Hematopoietic multipotent progenitor cell (in vitro differentiated cells): Measurements from ENCODE around the gene TMEM181. TPM values are rescaled to one million over a fixed set of nuclear protein-coding genes. Genes with fewer than 3 reads are reported as not detected.
"Not testable (repeated sequence)": the region's sequence is repeated elsewhere in the genome, so short reads cannot be mapped to it uniquely, and the experiment has no call there.

Experiments
- DNase-seq, 3 donors: peaks; one replicate each; pipeline ENCODE4 v3.0.0-alpha.2; 2011 to 2015; ENCODE audit warnings: low read depth in 2 of 3, low spot score in 2 of 3
- total RNA-seq: library from RNA; depleted of rRNA; stranded (reverse); fragments of >200 nt; gene quantifications from one replicate; pipeline ENCODE4 v1.2.3, GENCODE V29; 2012

The TMEM181 gene, protein sequence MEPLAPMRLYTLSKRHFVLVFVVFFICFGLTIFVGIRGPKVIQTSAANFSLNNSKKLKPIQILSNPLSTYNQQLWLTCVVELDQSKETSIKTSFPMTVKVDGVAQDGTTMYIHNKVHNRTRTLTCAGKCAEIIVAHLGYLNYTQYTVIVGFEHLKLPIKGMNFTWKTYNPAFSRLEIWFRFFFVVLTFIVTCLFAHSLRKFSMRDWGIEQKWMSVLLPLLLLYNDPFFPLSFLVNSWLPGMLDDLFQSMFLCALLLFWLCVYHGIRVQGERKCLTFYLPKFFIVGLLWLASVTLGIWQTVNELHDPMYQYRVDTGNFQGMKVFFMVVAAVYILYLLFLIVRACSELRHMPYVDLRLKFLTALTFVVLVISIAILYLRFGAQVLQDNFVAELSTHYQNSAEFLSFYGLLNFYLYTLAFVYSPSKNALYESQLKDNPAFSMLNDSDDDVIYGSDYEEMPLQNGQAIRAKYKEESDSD
- total RNA-seq, result 14.3 TPM

DNA sequence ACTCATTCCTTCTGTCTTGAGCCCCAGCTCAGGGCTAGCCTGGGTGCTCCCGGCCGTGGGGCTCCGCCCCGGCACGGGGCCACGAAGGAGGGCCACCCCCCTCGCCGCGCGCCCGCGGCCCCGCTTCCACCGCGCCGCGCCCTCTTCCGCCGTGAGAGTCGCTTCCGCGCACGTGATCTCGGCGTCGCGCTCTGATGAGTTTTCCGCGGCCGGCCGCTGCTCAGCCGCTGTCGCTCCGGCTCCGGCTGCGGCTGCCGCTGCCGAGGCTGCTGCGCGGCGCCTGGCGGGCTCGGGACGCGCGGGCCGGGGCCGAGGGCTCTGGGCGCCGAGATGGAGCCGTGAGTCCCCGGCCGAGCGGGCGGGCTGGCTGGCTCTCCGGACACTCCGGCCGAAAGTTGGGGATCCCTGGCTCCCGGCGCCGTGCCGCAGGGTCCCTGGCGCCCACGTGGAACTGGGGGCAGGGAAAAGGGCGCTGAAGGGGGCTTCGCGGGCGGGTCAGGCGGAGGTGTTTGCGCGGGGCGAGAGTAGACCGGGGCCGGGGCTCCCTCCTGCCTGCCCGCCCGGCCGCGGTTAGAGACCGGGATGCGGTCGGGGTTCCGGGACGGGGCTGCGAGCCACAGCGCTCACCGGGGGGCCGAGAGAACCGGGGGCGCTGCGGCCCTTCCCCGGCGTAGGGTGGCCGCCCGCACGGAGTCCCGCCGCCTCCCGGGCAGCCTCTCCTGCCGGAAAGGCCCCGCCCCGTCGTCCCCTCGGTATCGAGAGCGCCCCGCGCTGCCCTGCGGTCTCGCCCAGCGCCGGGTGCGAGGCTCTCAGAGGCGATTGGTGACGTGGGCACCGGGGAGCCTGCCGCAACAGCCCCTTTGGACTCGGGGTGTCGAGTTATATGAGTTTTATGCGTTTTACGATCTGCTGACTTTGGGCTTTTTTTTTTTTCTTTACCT is at the start of gene TMEM181:
Gene TMEM181, plus strand, starts transcription at position 197 of the 941 bp plus-strand sequence. Its CDS starts 134 bp downstream, at position 331.
- peak; percentile 84 to 91 (median 89) for DNase-seq

DNA sequence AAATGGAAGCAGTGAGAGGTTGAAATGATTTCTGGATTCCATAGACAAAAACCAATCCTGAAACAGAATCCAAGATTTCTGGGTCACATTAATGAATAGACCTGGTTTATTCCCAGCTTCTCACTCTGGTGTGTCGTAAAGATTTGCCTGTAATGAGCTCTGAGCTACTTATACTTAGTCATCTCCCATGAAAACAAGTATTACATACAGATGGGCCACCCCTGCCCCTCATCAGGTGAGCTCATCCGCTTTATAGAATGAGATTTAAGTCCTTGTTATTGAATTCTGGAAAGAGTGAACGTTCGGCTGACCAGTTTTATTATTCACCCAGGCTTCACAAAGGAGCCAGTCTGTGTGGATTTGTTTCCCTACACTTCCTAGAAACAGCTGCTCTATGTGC is 47.1 kb upstream of the TMEM181 start:
- no peak for DNase-seq

DNA sequence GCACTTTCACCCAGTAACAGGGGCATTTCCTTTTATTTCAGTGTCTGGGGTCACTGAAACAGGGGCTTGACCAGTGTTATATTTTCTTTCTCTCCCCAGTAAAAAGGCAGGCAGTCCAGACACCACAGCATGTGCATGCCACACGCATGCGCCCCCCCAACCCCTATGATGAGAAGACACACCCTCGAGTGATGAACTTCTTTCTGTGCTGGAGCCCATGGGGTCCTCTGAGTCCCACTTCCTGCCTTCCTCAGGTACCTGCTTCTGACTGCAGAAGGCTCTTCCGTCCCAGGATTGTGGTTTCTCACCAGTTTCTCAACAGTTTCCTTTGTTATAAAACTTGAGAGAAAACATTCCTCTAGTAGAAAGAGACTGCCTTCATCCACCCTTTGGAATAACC is 45.7 kb upstream of the TMEM181 start:
- DNase-seq, result no peak

DNA sequence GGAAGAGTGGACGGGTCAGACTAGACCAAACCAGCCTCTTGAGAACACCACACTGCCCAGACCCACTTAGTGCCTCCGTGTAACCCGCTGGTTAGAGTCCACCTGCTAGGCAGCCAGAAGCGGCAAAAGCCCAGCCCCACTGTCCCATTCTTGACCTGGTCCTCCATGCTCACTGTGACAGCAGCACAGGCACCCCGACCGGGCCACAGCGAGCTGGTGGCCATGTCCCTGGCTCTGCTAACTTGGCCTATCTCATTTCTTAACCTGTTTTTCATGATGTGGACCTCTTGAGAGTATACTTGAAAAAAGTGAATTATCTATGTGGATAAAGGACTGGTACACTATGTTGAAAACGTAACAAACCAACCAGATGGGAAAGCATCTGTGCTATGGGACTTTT is 44.9 kb upstream of the TMEM181 start:
- DNase-seq, result no peak

DNA sequence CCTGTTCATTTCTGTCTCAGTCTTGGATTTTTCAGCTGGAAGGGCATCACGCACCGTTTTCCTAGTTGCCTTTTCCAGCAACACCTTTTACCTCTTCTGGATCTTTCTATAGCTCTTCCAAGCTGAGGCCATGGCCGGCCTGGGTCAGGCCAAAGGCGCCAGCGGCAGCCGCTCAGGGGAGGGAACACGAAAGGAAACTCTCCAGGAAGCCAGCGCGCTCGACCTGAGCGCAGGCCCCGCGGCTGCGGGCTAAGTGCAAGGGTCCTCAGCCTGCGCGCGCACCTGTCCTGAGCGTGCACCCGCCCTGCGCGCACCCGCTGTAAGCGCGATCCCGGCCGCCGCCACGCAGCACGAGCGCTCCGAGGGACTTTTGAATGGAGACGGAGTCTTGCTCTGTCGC is 43.8 kb upstream of the TMEM181 start:
- DNase-seq, result peak in 1 of 3 donors; percentile 40

DNA sequence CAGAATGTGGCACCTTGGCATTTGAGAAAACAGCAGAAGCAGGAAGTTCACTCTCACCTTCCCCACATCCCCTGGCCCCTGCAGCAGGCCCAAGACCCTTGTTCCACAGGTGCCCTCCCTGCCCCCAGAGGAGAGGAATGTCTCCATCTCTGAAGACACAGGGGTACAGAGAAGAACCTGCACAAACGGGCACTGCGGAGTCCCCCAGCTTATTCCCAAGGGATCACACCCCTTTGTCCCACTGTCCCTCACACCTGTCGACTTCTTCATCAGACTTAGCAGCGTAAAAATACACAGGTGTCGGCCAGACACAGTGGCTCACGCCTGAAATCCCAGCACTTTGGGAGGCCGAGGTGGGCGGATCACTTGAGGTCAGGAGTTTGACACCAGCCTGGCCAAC is 42.9 kb upstream of the TMEM181 start:
- DNase-seq, result no peak

DNA sequence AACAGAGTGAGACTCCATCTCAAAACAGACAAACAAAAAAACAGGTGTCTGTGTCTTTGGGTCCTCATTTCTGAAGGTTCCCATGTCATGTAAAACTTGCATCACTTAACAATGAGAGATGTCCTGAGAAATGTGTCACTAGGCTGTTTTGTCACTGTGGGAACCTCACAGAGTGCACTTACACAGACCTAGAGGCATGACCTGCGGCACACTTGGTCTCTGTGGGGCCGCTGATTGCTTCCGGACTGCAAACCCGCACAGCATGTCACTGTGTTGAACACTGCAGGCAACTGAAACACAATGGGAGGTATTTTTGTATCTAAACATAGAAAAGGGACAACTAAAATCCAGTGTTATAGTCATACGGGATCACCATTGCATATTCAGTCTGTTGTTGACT is 42.3 kb upstream of the TMEM181 start:
- peak in 1 of 3 donors; percentile 19 for DNase-seq

DNA sequence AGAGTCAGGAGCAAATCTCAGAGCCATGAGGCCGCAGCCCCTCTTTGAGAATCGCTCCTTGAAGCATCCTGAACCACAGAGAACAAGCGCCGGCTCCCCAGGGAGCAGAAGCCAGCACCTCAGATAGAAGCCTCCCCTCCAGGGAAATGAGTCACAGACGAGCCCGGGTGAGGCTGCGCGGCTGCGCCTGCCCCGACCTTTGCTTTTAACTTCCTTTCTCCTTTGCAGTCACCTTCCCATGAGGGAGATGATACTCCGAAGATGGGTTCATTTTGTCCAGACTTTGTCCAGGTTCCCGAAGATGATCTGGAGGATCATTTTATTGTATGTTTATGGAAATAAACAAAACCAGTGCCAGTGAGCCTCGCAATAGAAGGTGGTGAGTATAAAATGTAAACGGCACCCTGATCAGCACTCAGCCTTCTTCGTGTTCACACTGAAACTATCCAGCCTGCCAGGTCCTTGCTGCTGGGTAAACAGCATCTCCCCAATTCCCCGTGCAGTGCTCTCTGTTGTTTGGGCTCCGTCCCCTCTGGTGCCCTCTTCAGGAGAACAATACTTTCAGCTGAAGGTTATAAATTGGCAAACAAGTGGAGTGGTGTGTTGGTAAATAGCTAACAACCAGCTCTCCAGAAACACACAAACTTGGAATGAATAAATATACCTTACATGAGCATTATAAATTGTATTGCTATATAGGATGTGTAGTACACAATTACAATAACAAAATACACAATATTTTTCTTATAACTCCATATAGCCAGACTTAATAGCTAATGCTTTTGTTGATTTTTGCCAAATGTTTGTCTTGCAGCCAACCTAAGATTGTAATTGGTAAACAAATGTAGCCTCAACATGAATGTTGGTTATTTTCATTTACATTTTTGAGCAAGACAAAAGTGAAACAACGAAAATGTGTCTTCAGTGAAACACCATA is 41.4 kb upstream of the TMEM181 start:
- DNase-seq, result peak in 2 of 3 donors; percentile 48 to 73

DNA sequence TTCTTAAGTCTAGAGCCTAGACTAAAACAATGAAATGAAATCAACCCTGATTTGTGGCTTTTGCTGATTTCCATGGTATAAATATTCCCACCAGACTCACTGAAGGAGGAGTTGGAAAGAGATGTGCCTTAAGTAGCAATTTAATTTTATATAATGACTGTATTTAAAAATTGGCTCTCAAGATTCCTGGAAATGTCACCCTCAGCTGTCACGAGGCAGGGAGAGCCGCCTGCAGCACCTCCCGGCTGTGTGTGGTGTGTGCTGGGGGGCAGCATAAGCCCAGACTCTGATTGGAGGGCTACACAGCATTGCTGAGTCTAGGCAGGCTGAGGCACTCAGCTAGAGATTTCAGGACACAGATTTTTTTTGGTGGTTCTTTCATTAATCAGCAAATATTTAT is 40.6 kb upstream of the TMEM181 start:
- no peak for DNase-seq

DNA sequence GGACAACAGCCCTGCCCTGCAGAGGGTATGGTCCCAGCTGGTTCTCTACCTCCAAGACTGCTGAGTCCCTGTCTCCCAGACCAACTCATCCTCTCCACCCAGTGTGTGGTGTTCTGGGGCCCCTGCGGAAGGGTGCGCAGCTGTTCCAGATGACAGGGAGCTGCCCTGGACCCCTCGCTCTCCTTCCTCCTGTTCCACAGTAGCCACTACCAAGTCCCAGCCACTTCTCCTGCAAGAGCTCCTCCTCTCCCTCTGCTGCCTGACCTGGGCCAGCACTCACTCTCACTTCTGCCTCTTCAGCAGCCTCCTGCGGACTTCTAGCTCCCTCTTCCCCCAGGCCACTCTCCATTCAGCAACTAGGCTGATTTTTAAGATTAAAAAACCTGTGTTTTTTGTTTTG is 40.1 kb upstream of the TMEM181 start:
- DNase-seq, result no peak

DNA sequence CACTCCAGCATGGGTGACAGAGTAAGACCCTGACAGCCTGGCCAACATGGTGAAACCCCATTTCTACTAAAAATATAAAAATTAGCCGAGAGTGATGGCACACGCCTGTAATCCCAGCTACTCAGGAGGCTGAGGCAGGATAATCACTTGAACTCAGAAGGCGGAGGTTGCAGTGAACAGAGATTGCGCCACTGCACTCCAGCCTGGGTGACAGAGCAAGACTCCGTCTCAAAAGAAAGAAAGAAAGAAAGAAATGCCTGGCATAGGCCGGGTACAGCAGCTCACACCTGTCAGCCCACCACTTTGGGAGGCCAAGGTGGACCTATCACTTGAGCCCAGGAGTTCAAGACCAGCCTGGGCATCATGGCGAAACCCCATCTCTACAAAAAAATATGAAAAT is 38.9 kb upstream of the TMEM181 start:
- DNase-seq, result not testable (repeated sequence)

DNA sequence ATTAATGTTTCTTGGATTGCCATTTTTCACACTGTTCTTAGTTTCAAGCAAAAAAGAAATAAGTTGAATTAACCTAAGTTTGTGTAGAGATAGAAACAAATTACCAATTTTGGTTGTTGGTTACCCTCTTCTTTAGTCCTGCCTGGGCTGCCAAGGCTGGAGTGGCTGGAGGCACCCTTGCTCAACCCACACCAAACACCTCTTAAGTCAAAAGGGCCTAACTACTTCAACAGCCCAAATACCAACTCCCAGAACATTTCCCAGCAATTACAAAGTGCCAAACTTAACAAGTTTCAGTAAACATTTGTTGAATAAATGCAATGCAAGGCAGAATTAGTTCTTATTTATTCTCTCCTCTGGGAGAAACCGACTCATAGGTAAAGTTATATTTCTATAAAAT is 38.1 kb upstream of the TMEM181 start:
- no peak for DNase-seq

DNA sequence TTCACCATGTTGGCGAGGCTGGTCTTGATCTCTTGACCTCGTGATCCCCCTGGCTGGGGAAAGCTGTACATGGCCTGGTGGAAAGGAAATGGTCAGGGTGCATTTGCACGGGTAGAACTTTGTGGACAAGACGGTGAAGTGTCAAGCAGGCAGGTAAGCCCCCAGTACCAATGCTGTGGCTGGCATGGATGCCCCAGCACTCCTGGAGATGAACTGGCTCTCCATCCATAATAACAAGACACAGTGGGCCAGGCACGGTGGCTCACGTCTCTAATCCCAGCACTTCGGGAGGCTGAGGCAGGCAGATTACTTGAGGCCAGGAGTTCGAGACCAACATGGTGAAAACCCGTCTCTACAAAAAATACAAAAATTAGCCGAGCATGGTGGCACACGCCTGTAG is 37.3 kb upstream of the TMEM181 start:
- DNase-seq, result no peak

DNA sequence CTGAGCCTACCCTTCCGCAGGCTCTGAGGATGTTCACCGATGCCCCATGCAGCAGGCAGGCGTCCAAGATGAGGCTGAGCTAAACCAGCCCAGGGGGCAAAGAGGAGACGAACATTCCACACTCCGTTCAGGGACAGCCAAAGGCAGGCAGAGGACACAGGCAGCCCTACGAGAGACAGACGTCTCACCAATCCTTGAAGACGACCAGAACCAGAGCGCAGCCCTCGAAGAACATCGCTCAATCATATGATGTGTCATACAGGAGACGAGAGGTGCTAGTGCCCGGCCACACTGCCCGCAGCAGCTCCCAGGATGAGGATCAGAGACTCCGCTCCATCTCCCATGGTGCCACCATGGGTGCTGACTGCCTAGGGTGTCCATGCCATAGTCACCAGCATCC is 35.6 kb upstream of the TMEM181 start:
- no peak for DNase-seq

DNA sequence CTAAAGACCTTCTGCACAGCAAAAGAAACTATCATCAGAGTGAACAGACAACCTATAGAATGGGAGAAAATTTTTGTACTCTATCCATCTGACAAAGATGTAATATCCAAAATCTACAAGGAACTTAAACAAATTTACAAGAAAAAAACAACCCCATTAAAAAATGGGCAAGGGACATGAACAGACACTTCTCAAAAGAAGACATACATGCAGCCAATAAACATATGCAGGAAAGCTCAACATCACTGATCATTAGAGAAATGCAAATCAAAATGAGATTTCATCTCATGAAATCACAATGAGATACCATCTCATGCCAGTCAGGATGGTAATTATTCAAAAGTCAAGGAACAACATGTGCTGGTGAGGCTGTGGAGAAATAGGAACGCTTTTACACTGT is 32.0 kb upstream of the TMEM181 start:
- DNase-seq, result not testable (repeated sequence)

DNA sequence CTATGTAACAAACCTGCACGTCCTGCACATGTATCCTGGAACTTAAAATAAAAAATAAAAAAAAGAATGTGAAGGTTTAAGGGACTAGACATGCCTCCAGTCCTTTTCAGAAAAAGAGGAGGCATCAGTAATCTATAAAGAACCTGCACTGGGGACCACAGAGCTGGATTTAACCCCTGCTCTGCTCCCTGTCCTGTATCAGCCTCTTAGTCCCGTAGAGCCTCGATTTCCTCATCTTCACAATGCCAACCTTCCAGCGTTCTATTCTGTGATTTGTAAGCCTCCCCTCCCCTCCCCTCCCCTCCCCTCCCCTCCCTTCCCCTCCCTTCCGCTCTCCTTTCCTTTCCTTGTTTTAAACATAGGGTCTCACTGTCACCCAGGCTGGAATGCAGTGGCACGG is 31.1 kb upstream of the TMEM181 start:
- DNase-seq, result no peak

DNA sequence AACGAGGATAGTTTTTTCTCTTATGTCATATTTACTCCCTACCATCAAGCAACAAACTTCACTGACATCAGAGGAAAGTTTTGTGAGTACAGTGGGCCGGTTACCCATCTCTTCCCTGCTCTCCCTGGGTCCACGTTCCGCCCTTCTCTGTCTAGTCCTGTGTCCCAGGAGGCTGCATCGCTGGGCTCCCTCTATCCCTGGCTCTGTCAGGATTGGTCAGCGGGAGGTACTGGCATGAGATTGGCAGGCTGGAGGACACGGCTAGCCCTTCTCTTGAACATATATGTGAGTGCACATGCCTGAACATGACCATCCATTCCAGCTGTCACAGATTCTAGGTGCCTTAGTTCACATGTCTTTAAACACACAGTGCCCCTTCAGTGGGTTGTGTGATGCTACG is 30.3 kb upstream of the TMEM181 start:
- DNase-seq, result no peak

DNA sequence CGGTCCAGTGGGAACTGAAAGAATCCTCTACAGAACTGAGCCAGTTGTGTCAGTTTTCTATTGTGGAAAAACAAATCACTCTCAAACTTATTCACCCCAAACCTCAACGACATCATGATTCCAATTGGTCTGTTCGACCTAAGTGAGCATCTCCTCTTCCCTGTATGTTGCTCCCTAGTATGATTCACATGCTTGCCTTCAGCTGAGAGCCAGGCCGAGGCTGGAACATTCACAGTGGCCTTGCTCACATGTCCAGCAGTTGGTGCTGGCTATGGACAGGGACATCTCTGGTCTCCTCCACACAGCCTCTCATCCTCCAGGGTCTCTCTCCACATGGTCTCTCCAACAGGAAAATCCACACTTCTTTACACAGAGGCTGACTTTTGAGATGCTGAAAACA is 28.3 kb upstream of the TMEM181 start:
- DNase-seq, result no peak

DNA sequence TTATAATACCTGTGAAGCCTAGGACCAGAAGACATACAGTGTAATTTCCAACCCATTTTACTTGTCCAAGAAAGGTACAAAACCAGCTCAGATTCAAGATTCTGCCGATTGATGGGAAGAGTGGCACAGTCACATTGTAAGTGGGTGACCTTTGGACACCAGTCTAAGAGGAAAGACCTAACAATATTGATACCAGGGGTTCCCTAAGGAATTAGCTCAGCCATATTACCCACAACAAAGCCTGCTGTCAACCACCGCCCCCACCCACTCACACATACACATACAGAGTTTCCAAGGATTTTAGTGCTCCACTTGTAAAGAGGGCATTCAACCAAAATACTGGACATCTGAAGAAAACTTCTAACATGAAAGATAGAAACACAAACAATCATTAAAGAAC is 27.9 kb upstream of the TMEM181 start:
- no peak for DNase-seq

DNA sequence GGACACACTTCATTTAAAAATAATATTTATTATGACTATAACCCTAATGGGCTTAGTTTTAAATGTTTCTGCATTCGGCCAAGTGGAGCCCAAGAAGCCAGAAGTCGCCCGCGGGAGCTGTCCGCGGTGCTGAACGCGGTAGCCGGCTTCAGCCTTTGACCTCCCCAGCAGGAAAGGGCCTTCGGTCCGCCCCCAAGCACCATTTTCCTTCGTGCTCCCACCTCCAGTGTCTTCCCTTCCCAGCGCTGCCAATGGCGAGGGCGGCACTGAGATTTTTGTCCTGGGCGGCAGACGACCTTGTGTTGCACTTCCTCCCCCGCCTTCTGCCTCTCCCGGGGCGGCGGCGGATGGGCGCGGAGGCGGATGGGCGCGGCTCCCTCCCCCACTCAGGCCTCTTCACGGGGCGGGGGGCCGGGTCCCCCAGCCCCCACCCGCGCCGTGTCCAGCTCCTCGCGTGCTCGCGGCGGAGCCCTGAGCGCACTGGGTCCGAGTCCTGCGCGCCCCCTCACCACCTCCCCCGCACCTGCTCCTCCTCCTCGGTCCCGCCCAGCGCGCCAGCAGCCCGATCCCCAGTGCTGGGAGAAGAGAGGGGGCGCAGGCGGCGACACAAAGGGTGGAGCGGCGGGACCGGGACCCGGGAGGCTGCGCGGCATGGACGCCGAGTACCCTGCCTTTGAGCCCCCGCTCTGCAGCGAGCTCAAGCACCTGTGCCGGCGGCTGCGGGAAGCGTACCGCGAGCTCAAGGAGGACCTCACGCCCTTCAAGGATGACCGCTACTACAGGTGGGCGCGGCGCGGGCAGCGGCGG is 23.6 kb upstream of the TMEM181 start:
- DNase-seq, result peak; percentile 61 to 84 (median 75)
